GM19099 (cell line): ENCODE data around the gene TRIP13.

Experiments
- POLR2A ChIP-seq: IDR thresholded peaks from 3 replicates; pipeline ENCODE4 v1.6.1; 2011; ENCODE audit warnings: low read depth; ENCODE audit not compliant: insufficient read length; ENCODE audit errors: extremely low read depth

Gene TRIP13

GRCh38 chr5:939368-939767 lies 46.7 kb downstream of the TRIP13 start:
- TF ChIP-seq POLR2A = no peak

GRCh38 chr5:943201-943917 lies 50.7 kb downstream of the TRIP13 start:
- TF ChIP-seq POLR2A = no peak

- no peak for TF ChIP-seq POLR2A
Measured at GRCh38 chr5:943918-944620, 51.4 kb downstream of the TRIP13 start.

- TF ChIP-seq POLR2A = no peak
Measured at GRCh38 chr5:944621-944927, 51.9 kb downstream of the TRIP13 start.

GRCh38 chr5:944992-945685 lies 52.5 kb downstream of the TRIP13 start:
- no peak for TF ChIP-seq POLR2A

GRCh38 chr5:945691-946551 lies 53.2 kb downstream of the TRIP13 start:
- no peak for TF ChIP-seq POLR2A

GRCh38 chr5:946720-947625 lies 54.3 kb downstream of the TRIP13 start:
- TF ChIP-seq POLR2A = no peak

- TF ChIP-seq POLR2A = no peak
Measured at GRCh38 chr5:947626-948471, 55.2 kb downstream of the TRIP13 start.

- TF ChIP-seq POLR2A = no peak
Measured at GRCh38 chr5:948472-949274, 56.0 kb downstream of the TRIP13 start.

- no peak for TF ChIP-seq POLR2A
Measured at GRCh38 chr5:949275-949543, 56.5 kb downstream of the TRIP13 start.

GRCh38 chr5:949815-950560 lies 57.3 kb downstream of the TRIP13 start:
- no peak for TF ChIP-seq POLR2A
